HUES48 (cell line): ENCODE results near the gene NEUROG2.
"Not testable (repeated sequence)": the region's sequence is repeated elsewhere in the genome, so short reads cannot be mapped to it uniquely, and the experiment has no call there.

ENCODE experiments used
- H3K27ac ChIP-seq: one replicate; pipeline ENCODE4 v1.7.0; 2013; ENCODE audit warnings: low read depth, low read length, inconsistent platforms
- H3K27me3 ChIP-seq: 2 replicates; pipeline ENCODE4 v1.6.1; 2013; ENCODE audit warnings: mild to moderate bottlenecking, low read length; ENCODE audit not compliant: control insufficient read depth, insufficient read depth
- H3K36me3 ChIP-seq: 2 replicates; pipeline ENCODE4 v1.6.1; 2013; ENCODE audit warnings: low read length; ENCODE audit not compliant: control insufficient read depth, insufficient read depth
- H3K4me1 ChIP-seq: 2 replicates; pipeline ENCODE4 v1.6.1; 2013; ENCODE audit warnings: mild to moderate bottlenecking, low read length; ENCODE audit not compliant: control insufficient read depth, insufficient read depth
- H3K4me3 ChIP-seq: 2 replicates; pipeline ENCODE4 v1.5.1; 2013; ENCODE audit warnings: mild to moderate bottlenecking, low read depth, low read length
- H3K9ac ChIP-seq: 2 replicates; pipeline ENCODE4 v1.6.1; 2013; ENCODE audit warnings: mild to moderate bottlenecking, low read depth, low read length, moderate library complexity
- H3K9me3 ChIP-seq: 2 replicates; pipeline ENCODE4 v1.6.1; 2013; ENCODE audit warnings: low read length; ENCODE audit not compliant: control insufficient read depth, insufficient read depth

The NEUROG2 gene

DNA sequence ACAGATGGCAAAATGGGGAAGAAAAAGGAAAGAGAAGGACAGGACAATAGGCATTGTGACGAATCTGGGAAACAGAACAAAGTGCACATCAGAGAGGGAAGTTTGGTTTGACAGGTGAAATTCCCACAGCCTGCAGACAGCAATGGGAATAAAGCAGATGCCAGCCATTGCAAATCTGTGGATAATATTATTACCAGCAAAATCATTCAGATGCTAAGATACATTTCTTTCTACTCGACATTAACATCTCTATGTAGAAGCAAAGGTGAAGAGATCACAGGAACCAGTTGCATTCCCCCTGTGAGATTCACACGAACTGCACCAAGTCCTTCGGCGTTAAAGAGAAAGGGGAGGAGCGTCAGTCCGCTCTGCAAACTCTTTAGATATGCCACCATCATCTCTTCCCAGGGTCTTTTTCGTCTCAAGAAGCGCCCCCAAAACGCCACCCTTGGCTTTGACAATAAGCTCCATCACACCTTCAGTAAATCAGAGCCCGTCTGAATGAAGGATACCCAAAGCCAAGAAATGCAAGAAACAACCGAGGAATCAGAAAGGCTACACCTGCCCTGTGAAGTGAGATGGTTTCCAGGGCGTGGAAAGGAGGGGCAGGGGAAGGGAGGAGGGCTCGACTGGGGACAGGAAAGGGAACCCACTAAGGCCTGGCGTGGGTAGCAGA lies 1.9 kb downstream of the NEUROG2 start:
- Histone ChIP-seq H3K9me3 (no peaks in the 10 kb centered on the region; the same call in 1 of the 2 replicates), H3K27me3 (peaks cover 100% of the 10 kb centered on the region), H3K27ac (no peak overlapping the region), H3K9ac (no peak overlapping the region), H3K4me3 (peak overlapping the region; percentile 66), H3K36me3 (no peaks in the 10 kb centered on the region), H3K4me1 (peaks cover 43% of the 10 kb centered on the region)

DNA sequence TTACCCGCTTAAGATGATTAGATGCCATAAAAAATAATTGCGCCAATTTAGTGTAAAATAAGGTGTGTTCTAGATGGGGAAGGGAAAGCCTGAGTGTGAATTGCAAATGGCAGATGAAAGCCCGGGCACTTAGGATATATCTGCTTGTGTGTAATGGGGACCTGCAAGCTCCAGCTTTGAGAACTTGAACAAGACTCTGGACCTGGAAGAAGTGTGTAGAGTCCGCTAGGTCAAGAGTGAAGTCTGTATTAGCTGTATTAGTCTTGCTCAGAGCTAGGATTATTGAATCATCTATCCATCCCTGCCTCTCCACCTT lies 4.2 kb downstream of the NEUROG2 start:
- H3K9me3 ChIP-seq, result no peaks in the 10 kb centered on the region; the same call in 1 of the 2 replicates
- H3K27me3 ChIP-seq, result peaks cover 100% of the 10 kb centered on the region
- no peaks in the 10 kb centered on the region for H3K36me3 ChIP-seq
- H3K4me3 ChIP-seq, result peak overlapping the region; percentile 47; the same call in 1 of the 2 replicates
- no peak overlapping the region for H3K27ac ChIP-seq
- no peak overlapping the region for H3K9ac ChIP-seq
- peaks cover 46% of the 10 kb centered on the region for H3K4me1 ChIP-seq

DNA sequence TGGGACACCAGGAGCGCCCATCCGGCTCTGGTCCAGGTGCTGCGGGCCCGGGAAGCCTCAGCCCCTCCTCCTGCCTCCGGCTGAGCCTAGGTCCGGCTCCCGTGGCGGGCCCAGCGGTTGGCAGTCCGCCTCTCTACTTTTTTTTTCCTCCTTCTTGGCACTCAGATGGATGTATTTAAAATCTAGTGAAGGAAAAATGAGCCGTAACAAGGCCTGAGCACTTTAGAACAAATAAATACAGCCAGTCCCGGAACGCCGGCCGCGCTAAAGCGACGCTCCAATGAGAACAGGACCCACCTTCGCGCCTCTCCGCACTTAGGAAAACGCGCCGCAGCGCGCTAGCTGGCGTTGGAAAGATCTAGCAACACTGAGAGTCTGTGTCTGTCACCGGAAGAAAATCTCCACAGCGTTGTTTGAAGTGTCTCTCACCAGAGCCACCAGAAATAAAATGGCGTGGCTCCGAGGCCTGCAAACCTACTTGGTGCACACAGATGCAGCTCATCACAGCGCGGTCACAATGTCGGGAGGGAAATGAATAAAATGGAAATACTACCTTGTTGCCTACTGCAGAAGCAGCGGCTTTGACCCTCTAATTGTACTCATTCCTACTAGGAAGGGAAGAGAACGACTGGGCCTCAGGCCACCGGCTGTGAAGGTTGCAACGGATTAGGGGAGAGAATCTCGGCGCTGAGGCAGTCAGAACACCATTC lies 4.7 kb downstream of the NEUROG2 start:
- no peaks in the 10 kb centered on the region for H3K36me3 ChIP-seq
- no peak overlapping the region for H3K27ac ChIP-seq
- H3K4me3 ChIP-seq, result peak overlapping the region; percentile 47
- peaks cover 46% of the 10 kb centered on the region for H3K4me1 ChIP-seq
- peaks cover 100% of the 10 kb centered on the region for H3K27me3 ChIP-seq
- H3K9ac ChIP-seq, result no peak overlapping the region
- H3K9me3 ChIP-seq, result no peaks in the 10 kb centered on the region; the same call in 1 of the 2 replicates

DNA sequence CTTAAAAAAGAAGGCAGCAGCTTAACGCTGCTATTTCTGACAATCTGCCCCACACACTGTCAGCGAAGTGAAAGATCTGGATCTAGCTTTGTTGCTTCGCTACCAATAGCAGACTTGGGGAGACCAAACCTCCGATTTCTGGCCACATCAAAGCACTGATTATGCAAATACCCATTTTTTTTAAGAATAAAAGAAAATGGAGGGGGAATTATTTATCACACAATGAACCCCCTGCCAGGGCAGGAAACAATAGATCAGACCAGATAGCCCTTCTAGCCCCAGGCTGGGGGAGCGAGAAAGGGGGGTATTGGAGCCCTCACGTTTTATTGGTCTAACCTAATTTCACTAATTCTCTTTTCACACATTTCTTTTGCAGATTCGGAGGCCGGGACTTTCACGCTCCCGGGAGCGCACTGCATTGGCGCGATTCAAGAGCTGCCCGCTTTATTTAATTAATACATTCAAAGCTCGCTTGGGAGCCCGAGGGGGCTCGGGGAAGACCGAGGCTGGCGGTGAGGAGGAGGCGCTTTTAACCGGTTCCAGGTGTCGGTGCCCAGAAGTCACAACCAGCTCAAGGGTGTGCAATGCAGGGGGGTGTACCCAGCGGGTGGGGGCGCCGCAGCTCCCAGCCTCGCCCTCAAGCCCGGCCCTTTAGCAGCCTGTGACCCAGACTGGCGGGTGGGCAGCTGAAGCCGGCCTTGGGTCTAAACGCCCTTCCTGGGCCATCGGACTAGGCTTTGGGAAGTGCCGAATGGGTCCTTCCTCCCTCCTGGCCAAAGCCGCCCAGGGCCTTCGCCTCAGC lies 5.5 kb downstream of the NEUROG2 start:
- no peak overlapping the region for H3K9ac ChIP-seq
- H3K27ac ChIP-seq, result no peak overlapping the region
- peaks cover 100% of the 10 kb centered on the region for H3K27me3 ChIP-seq
- H3K9me3 ChIP-seq, result no peaks in the 10 kb centered on the region; the same call in 1 of the 2 replicates
- no peaks in the 10 kb centered on the region for H3K36me3 ChIP-seq
- H3K4me1 ChIP-seq, result peaks cover 46% of the 10 kb centered on the region
- peak overlapping the region; percentile 47 for H3K4me3 ChIP-seq

DNA sequence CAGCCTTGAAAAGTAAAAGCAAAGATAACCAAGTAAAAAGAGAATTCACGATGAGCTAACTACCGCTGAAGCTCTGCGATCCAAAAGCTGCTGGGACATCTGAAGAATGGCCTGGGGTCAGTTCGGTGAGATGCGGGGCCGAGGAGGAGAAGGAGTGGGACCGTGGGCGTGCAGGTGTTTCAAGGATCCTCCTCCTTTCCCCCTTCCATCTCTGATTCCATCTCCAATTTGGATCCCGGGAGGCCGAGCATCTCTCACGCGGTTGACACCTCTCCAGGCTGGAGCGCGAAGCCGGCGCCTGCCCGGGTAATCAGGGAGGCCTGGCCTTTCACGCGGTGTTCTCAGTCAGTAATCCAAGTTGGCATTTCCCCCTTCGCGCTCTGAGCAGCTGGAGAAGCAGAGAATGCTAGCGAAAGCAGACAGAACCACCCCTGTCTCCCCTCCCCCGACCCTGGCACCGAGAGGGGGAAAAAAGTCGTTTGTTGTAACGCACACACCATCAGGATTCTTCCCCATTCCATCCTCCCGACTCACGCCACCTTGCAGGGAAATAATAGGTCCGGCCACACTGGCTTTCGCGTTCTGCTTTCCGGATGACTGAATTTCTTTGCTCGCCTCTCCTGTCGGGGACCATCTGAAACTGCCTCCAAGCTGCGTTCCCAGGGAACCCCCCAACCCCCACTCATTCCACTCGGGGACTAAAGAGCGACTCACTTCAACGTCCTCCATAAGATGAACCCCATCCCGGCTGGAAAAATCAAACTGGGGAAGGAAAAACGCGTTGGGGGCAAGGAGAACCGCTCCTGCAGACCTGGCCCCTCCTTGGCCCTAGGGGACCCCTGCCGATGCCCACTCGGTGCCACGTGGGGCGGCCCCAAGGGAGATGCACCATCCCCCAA lies 6.5 kb downstream of the NEUROG2 start:
- H3K36me3 ChIP-seq, result no peaks in the 10 kb centered on the region
- peaks cover 44% of the 10 kb centered on the region for H3K4me1 ChIP-seq
- peaks cover 100% of the 10 kb centered on the region for H3K27me3 ChIP-seq
- peak overlapping the region; percentile 30; the same call in 1 of the 2 replicates for H3K4me3 ChIP-seq
- H3K9me3 ChIP-seq, result no peaks in the 10 kb centered on the region; the same call in 1 of the 2 replicates
- no peak overlapping the region for H3K9ac ChIP-seq
- no peak overlapping the region for H3K27ac ChIP-seq

DNA sequence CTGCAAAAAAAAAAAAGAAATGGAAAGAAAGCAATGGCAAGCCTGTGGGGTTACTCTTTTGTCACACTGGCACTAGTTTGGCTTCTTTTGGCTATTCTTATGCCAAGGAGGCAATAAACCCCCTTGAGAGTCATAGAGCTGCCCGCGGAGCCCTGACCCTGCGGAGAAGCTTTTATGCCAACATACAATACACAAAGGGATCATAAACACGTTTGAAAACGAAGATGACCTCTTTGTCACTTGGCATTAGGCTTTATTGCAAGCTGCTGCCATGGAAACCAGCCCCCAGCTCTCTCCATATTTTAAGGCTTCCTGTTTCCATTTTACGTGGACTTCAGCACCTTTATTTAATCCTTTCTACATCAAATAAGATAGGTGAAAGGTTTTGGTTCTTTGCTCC lies 7.6 kb downstream of the NEUROG2 start:
- Histone ChIP-seq H3K4me3 (no peak overlapping the region), H3K9ac (no peak overlapping the region)

DNA sequence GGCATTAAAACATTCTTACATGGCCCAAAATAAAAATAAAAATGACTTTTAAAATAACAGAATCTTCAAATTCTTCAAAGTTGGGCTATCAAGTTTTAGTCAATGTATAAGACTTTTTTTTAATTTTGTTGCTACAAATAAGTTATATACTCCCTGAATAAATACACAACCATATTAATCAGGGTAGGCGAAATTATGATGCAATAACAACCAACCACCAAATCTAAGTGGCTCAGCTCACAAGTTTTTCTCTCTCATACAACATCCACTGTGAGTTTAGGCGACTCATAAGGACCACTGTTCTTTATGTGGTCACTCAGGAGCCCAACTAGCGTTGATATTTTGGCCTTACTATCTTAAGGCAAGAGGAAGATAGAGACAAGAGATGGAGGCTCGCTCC lies 11.2 kb downstream of the NEUROG2 start:
- H3K4me1 ChIP-seq, result peaks cover 17% of the 10 kb centered on the region
- H3K9me3 ChIP-seq, result no peaks in the 10 kb centered on the region
- H3K36me3 ChIP-seq, result no peaks in the 10 kb centered on the region
- peaks cover 78% of the 10 kb centered on the region for H3K27me3 ChIP-seq
- H3K4me3 ChIP-seq, result no peak overlapping the region
- no peak overlapping the region for H3K9ac ChIP-seq
- no peak overlapping the region for H3K27ac ChIP-seq

More for the DNA sequence above, 7.6 kb downstream of the NEUROG2 start:
- Histone ChIP-seq H3K4me1 (peaks cover 34% of the 10 kb centered on the region), H3K9me3 (no peaks in the 10 kb centered on the region), H3K27me3 (peaks cover 100% of the 10 kb centered on the region), H3K27ac (no peak overlapping the region), H3K36me3 (no peaks in the 10 kb centered on the region)

DNA sequence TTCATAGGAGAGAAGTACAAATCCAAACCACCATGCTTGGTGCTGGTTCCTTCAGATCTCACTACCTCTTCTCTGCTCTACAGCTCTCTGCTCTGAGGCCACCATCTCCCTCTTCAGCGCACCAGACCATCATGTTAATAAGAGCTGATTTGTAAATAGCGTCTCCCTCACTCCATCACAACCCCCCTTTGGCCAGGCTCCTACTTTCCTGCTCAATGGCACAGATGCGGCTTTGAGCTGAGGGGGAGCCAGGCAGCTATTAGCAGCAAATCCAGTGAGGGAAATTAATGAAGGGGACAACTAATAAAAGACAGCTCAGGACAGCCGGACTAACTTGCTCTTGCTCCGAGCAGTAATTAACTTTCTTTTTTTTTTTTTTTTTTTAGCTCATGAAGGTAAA lies 13.1 kb downstream of the NEUROG2 start:
- Histone ChIP-seq H3K9ac (no peak overlapping the region), H3K9me3 (no peaks in the 10 kb centered on the region), H3K36me3 (no peaks in the 10 kb centered on the region), H3K27ac (no peak overlapping the region), H3K4me1 (no peaks in the 10 kb centered on the region), H3K4me3 (no peak overlapping the region), H3K27me3 (peaks cover 58% of the 10 kb centered on the region)

DNA sequence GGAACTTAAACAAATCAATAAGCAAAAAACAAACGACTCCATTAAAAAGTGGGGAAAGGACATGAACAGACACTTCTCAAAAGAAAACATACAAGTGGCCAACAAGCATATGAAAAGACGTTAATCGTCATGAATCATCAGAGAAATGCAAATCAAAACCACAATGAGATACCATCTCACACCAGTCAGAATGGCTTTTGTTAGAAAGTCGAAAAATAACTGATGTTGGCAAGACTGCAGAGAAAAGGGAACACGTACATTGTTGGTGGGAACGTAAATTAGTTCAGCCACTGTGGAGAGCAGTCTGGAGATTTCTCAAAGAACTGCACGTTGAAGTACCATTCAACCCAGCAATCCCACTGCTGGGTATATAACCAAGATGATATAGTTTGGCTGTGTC lies 23.7 kb downstream of the NEUROG2 start:
- Histone ChIP-seq H3K27ac (no peak overlapping the region), H3K9ac (no peak overlapping the region), H3K9me3 (peaks cover 10% of the 10 kb centered on the region; the same call in 1 of the 2 replicates), H3K4me1 (peaks cover 3% of the 10 kb centered on the region; the same call in 1 of the 2 replicates), H3K27me3 (no peaks in the 10 kb centered on the region), H3K4me3 (no peak overlapping the region), H3K36me3 (no peaks in the 10 kb centered on the region)

DNA sequence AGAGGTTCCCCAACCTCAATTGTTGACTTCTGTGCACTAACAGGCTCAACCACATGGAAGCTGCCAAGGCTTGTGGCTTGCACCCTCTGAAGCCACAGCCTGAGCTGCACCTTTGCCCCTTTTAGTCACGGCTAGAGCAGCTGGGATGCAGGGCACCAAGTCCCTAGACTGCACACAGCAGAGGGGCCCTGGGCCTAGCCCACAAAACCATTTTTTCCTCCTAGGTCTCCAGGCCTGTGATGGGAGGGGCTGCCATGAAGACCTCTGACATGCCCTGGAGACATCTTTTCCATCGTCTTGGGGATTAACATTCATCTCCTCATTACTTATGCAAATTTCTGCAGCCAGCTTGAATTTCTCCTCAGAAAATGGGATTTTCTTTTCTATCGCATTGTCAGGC lies 25.2 kb downstream of the NEUROG2 start:
- H3K4me3 ChIP-seq, H3K9ac ChIP-seq: not testable (repeated sequence)

More for the DNA sequence above, 25.2 kb downstream of the NEUROG2 start:
- H3K36me3 ChIP-seq, H3K4me1 ChIP-seq, H3K27me3 ChIP-seq, H3K27ac ChIP-seq: not testable (repeated sequence)
- H3K9me3 ChIP-seq, result peaks cover 10% of the 10 kb centered on the region; the same call in 1 of the 2 replicates
